GM12878 (cell line): ENCODE measurements around the gene H2AZ1. TPM values are rescaled to one million over a fixed set of nuclear protein-coding genes. Genes with fewer than 3 reads are reported as not detected.

Experiments
- BCL11A ChIP-seq: IDR thresholded peaks from 2 replicates; pipeline ENCODE4 v1.6.1; 2011; ENCODE audit warnings: low read depth, low read length
- DPF2 ChIP-seq: fragments of 450-650 bp; IDR thresholded peaks from 2 replicates; pipeline ENCODE4 v1.6.1; 2017; ENCODE audit warnings: mild to moderate bottlenecking
- ESRRA ChIP-seq: IDR thresholded peaks from 2 replicates; pipeline ENCODE4 v1.6.1; 2012; ENCODE audit warnings: mild to moderate bottlenecking, low read length, improper control_type of control experiment
- EZH2 ChIP-seq: IDR thresholded peaks from 2 replicates; pipeline ENCODE4 v1.6.1; 2012; ENCODE audit warnings: low read depth, mild to moderate bottlenecking, control low read depth, inconsistent platforms, low read length, borderline replicate concordance; ENCODE audit not compliant: control insufficient read depth
- GABPA ChIP-seq: IDR thresholded peaks from 2 replicates; pipeline ENCODE4 v1.6.1; 2014; ENCODE audit warnings: antibody characterized with exemption, low read depth, mild to moderate bottlenecking, inconsistent platforms
- HCFC1 ChIP-seq: fragments of 150-350 bp; IDR thresholded peaks from 2 replicates; pipeline ENCODE4 v1.6.1; 2014; ENCODE audit warnings: low read length
- HDGF ChIP-seq: fragments of 450-650 bp; IDR thresholded peaks from 2 replicates; pipeline ENCODE4 v1.6.1; 2016; ENCODE audit warnings: antibody characterized with exemption
- IKZF2 ChIP-seq, 2 experiments: fragments of 450-650 bp; IDR thresholded peaks; 2 replicates each; pipeline ENCODE4 v1.6.1; 2017; ENCODE audit warnings: mild to moderate bottlenecking in 2 of 2, moderate library complexity in 2 of 2
- KAT2A ChIP-seq: conservative IDR thresholded peaks from 2 replicates; pipeline ENCODE4 v1.6.1; 2011; ENCODE audit warnings: low read depth, low read length; ENCODE audit not compliant: control insufficient read depth
- KLF5 ChIP-seq: fragments of 450-650 bp; IDR thresholded peaks from 2 replicates; pipeline ENCODE4 v1.6.1; 2014; ENCODE audit warnings: mild to moderate bottlenecking; ENCODE audit not compliant: partially characterized antibody
- MLLT1 ChIP-seq: fragments of 450-650 bp; IDR thresholded peaks from 2 replicates; pipeline ENCODE4 v1.6.1; 2016; ENCODE audit warnings: mild to moderate bottlenecking
- MTA3 ChIP-seq: IDR thresholded peaks from 2 replicates; pipeline ENCODE4 v1.6.1; 2012; ENCODE audit warnings: low read length, inconsistent platforms, borderline replicate concordance
- NFXL1 ChIP-seq: fragments of 450-650 bp; IDR thresholded peaks from 2 replicates; pipeline ENCODE4 v1.6.1; 2017; ENCODE audit warnings: antibody characterized with exemption, mild to moderate bottlenecking, borderline replicate concordance
- NFYB ChIP-seq: IDR thresholded peaks from 2 replicates; pipeline ENCODE4 v1.6.1; 2011; ENCODE audit warnings: low read depth, mild to moderate bottlenecking, low read length, improper control_type of control experiment, moderate library complexity; ENCODE audit not compliant: insufficient read depth
- NR2C1 ChIP-seq: fragments of 450-650 bp; IDR thresholded peaks from 2 replicates; pipeline ENCODE4 v1.6.1; 2017; ENCODE audit warnings: antibody characterized with exemption, mild to moderate bottlenecking, moderate library complexity
- NR2F1 ChIP-seq: fragments of 450-650 bp; conservative IDR thresholded peaks from 2 replicates; pipeline ENCODE4 v1.6.1; 2017; ENCODE audit warnings: mild to moderate bottlenecking
- RB1 ChIP-seq: fragments of 450-650 bp; formaldehyde crosslinking; IDR thresholded peaks from 2 replicates; pipeline ENCODE4 v1.6.1; 2017; ENCODE audit warnings: mild to moderate bottlenecking, borderline replicate concordance
- REST ChIP-seq: IDR thresholded peaks from 2 replicates; pipeline ENCODE4 v1.6.1; 2012; ENCODE audit warnings: mild to moderate bottlenecking, low read depth, low read length
- SMAD1 ChIP-seq: fragments of 450-650 bp; IDR thresholded peaks from 2 replicates; pipeline ENCODE4 v1.6.1; 2018; ENCODE audit warnings: mild to moderate bottlenecking, low read depth; ENCODE audit not compliant: partially characterized antibody
- SMARCA5 ChIP-seq: fragments of 450-650 bp; IDR thresholded peaks from 2 replicates; pipeline ENCODE4 v1.6.1; 2017; ENCODE audit warnings: mild to moderate bottlenecking
- STAT3 ChIP-seq: IDR thresholded peaks from 2 replicates; pipeline ENCODE4 v1.6.1; 2011; ENCODE audit warnings: low read depth, low read length, improper control_type of control experiment
- SUZ12 ChIP-seq: fragments of 200-600 bp; sonication (generic); IDR thresholded peaks from one replicate; pipeline ENCODE4 v1.6.1; 2018; ENCODE audit warnings: antibody characterized with exemption, mild to moderate bottlenecking; ENCODE audit not compliant: unreplicated experiment
- TCF12 ChIP-seq: IDR thresholded peaks from 2 replicates; pipeline ENCODE4 v1.6.1; 2011; ENCODE audit warnings: low read depth, mild to moderate bottlenecking, low read length
- TCF3 ChIP-seq: IDR thresholded peaks from 2 replicates; pipeline ENCODE4 v1.6.1; 2012; ENCODE audit warnings: low read depth, mild to moderate bottlenecking, low read length, borderline replicate concordance; ENCODE audit not compliant: insufficient read depth
- ZNF207 ChIP-seq: fragments of 450-650 bp; IDR thresholded peaks from 2 replicates; pipeline ENCODE4 v1.6.1; 2014; ENCODE audit warnings: antibody characterized with exemption, mild to moderate bottlenecking, borderline replicate concordance
- ZNF24 ChIP-seq: fragments of 450-650 bp; IDR thresholded peaks from 2 replicates; pipeline ENCODE4 v1.6.1; 2017; ENCODE audit warnings: antibody characterized with exemption, mild to moderate bottlenecking
- ZSCAN29 ChIP-seq: fragments of 450-650 bp; IDR thresholded peaks from 2 replicates; pipeline ENCODE4 v1.6.1; 2017; ENCODE audit warnings: mild to moderate bottlenecking, moderate library complexity
- polyA plus RNA-seq, 11 experiments: library from polyadenylated mRNA; depleted of rRNA in 4 of 11; unstranded in 6 of 11; stranded (reverse) in 5 of 11; fragments of >200 nt; fragmentation: Nextera tagmentation in 4 of 11; fragmentation: Illumina TruSeq in 1 of 11; extraction: Ambion mirVana in 4 of 11; extraction: Trizol in 1 of 11; gene quantifications; 1 replicate in 1 of 11; 2 replicates in 10 of 11; pipeline versions ENCODE4 v1.2.1 to v1.2.3, GENCODE V29; 2011 to 2016; ENCODE audit warnings: inconsistent platforms in 2 of 11, missing spikeins in 2 of 11, low read depth in 1 of 11
- total RNA-seq, 4 experiments: library from RNA; depleted of rRNA in 3 of 4; stranded (reverse); fragments of >200 nt in 3 of 4; fragmentation: Illumina TruSeq in 1 of 4; extraction: Trizol in 1 of 4; gene quantifications; 2 replicates each; pipeline versions ENCODE4 v1.2.1 to v1.2.3, GENCODE V29; 2013 to 2021

H2AZ1 gene
- total and polyA plus RNA-seq, 10 of the 15 experiments (the other 5 are each of a cell fraction or from before 2014, with no cell fraction given), result 652 to 4,800 (median 898) TPM

GRCh38 chr4:99949999-99950912 is at the start of gene H2AZ1 (continued):
- TF ChIP-seq MLLT1, result peak; percentile 14; the same call in 1 of the 2 replicates
- peak; percentile 87; the same call in 1 of the 2 replicates for TF ChIP-seq ZNF207
- TF ChIP-seq GABPA, result no peak
- peak; percentile 48 to 61; a peak in 3 of 4 replicates for TF ChIP-seq IKZF2 (IDR thresholded peaks at IDR 0.05)
- 0 out of 2 replicates have a peak, but pooled peaks have one; percentile 2 for TF ChIP-seq ZNF24
- TF ChIP-seq NR2C1, result no peak
- TF ChIP-seq NFXL1, result no peak
- TF ChIP-seq STAT3, result no peak
- peak; percentile 40; the same call in 1 of the 2 replicates for TF ChIP-seq HCFC1
- TF ChIP-seq RB1, result peak; percentile 84; the same call in 1 of the 2 replicates
- 0 out of 2 replicates have a peak, but pooled peaks have one; percentile 6 for TF ChIP-seq ESRRA
- peak; percentile 91 for TF ChIP-seq NFYB
- no peak for TF ChIP-seq REST
- no peak for TF ChIP-seq SUZ12
- 0 out of 2 replicates have a peak, but pooled peaks have one; percentile 17 for TF ChIP-seq BCL11A
- TF ChIP-seq DPF2, result peak; percentile 59
- TF ChIP-seq KLF5, result peak; percentile 28
- no peak for TF ChIP-seq MTA3
- peak; percentile 59; the same call in 1 of the 2 replicates for TF ChIP-seq TCF12
- TF ChIP-seq ZSCAN29, result no peak
- TF ChIP-seq SMAD1, result peak; percentile 88
- 0 out of 2 replicates have a peak, but pooled peaks have one; percentile 67 for TF ChIP-seq HDGF
- TF ChIP-seq KAT2A, result no peak
- no peak for TF ChIP-seq EZH2
- peak; percentile 73 for TF ChIP-seq SMARCA5
- peak; percentile 77; the same call in 1 of the 2 replicates for TF ChIP-seq TCF3
- TF ChIP-seq NR2F1, result no peak; the same call in 1 of the 2 replicates
